GM19463 (cell line): Measurements from ENCODE around the gene LINGO3.

Experiments
- ATAC-seq: cut with Tn5 transposase; IDR thresholded peaks from one replicate; pipeline ENCODE4 v1.9.1; 2021; ENCODE audit warnings: mild to moderate bottlenecking, moderate library complexity; ENCODE audit not compliant: unreplicated experiment

Gene LINGO3

DNA sequence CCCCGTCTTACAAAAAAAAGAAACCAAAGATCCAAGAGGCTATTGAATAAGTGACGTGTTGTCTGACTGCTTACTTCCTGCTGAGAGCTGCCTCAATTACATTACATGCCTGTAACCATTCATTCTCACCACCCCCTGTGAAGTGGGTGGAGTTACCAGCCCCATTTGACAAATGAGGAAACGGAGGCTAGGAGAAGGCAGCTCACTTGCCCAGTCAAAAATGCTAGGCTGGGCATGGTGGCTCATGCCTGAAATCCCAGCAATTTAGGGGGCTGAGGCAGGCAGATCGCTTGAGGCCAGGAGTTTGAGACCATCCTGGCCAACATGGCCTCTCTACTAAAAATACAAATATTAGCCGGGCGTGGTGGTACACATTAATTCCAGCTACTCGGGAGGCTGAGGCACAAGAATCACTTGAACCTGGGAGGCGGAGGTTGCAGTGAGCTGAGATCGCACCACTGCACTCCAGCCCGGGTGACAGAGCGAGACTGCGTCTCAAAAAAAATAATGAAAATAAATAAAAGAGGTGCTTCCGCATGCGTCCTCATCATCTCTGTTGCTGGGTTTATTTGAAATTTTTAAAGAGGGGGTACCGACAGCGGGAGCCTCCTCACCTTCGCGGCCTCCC is 19.9 kb upstream of the LINGO3 start:
- ATAC-seq: no peak

- no peak for ATAC-seq
These were observed 18.9 kb upstream of the LINGO3 start for GRCh38 chr19:2326699-2327360.

GRCh38 chr19:2325281-2326046 is 17.5 kb upstream of the LINGO3 start:
- no peak for ATAC-seq

GRCh38 chr19:2324220-2324948 is 16.4 kb upstream of the LINGO3 start:
- ATAC-seq: no peak

GRCh38 chr19:2323707-2324106 is 15.8 kb upstream of the LINGO3 start:
- no peak for ATAC-seq

- ATAC-seq: no peak
These were observed 13.8 kb upstream of the LINGO3 start for GRCh38 chr19:2321565-2322283.

- no peak for ATAC-seq
These were observed 13.0 kb upstream of the LINGO3 start for GRCh38 chr19:2320939-2321338.

DNA sequence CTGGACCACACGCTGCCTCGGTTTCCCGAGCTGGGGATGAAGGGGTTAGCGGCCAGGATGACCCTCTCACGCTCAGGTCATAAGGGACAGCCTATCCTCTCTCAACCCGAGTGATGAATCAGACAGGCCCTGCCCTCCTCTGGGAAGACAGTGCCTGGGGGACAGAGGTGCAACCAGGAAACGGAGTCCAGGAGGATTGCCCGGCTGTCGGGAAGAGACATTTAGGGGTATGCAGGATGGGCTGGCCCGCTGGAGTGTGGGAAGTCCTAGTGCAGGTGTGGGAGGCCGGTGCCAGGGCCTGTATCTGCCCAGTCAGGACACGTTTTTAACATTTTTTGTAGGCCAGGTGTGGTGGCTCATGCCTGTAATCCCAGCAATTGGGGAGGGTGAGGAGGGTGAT is 12.1 kb upstream of the LINGO3 start:
- ATAC-seq: no peak

GRCh38 chr19:2319551-2319950 is 11.6 kb upstream of the LINGO3 start:
- no peak for ATAC-seq

DNA sequence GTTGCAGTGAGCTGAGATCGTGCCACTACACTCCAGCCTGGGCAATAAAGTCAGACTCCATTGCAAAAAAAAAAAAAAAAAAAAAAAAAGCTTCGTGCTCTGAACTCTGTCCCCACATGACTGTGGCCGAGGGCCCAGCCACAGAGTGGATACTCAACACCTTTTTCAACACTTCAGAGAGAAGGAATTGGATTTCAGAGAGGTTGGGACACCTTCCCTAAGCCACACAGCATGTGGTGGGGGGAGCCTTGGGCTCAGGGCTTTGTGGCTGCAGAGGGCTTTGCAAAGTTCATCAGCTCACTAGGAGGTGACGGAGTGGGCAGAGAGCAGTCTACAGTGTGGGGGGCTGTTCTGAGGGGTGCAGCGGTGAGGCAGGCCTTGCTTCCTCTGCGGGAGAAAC is 11.0 kb upstream of the LINGO3 start:
- no peak for ATAC-seq

- ATAC-seq: no peak
These were observed 9.8 kb upstream of the LINGO3 start for GRCh38 chr19:2317756-2318155.

DNA sequence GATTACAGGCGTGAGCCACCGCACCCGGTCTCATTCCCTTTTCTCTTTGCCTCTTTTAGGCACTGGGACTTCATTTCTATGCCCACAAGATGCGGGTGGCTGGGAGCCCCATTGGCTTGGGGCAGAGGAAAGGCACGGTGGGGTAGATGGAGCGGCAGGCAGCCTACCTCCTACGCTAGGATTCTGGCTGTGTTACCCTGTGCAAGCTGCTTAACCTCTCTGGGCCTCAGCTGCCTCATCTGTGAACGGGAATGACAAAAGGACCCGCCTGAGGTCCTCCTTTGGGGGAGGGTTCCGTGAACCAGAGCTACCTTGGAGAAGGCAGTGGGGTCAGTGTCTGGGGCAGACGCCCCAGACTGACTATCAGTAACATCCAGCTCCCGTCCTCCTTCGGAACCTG is 9.3 kb upstream of the LINGO3 start:
- no peak for ATAC-seq

- ATAC-seq: no peak
These were observed 7.9 kb upstream of the LINGO3 start for GRCh38 chr19:2315818-2316353.

- ATAC-seq: no peak
These were observed 7.3 kb upstream of the LINGO3 start for GRCh38 chr19:2315121-2315817.

DNA sequence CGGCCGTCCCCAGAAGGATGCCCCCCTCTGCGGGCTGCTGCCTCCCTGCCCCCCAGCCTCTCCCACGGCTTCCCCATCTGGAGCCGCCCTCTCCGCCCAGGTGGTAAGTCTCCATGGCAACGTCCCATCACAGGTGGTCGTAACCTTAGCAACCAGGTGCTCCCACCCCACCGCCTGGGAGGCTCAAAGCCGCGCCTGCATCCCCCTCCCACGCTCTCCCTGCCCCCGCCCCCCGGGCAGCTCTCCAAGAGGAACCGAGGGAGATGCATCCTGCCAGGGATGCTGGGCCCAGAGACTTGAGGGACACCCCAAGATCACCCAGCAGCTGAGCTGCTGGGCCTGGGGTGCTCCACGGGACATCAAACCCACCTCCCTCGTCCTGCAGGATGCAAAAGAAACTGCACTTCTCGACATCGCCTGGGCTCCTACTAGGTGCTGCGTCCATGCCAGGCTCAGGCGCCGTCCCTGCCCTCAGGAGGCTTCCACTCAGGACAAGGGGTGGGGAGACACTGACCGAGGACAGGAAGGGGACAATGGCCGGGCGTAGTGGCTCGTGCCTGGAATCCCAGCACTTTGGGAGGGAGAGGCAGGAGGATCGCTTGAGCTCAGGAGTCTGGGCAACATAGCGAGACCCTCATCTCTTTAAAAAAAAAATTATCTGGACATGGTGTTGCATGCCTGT is 5.0 kb upstream of the LINGO3 start:
- no peak for ATAC-seq

GRCh38 chr19:2311093-2311492 is 3.1 kb upstream of the LINGO3 start:
- ATAC-seq: no peak

DNA sequence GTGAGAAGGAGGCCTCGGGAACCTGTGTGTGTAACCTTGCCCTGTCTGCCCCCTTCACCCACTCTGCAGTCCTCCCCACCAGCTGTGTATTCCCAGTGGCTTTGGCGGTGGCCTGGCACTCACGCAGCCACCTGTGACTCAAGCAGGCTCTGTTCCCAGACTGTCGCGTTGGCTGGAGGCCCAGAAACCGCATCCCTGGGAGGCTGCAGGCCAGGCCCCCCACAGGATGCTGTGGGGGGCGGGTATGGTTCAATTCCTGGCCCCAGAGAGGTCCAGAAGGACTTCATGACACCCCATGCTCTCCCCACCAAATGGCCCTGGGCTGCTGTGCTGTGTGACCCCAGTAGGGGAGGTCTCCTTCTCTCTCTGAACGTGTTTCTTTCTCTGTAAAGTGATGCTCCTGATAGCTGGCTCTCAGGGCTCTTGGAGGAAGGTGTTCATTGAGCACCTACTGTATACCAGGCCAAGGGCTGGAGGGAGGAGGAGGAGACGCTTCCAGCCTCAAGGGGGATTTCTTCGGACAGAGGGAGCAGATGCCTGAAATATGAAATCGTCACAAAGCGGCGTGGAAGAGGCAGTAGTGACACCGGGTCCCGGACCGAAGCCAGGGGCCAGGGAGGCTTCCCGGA is 1.9 kb upstream of the LINGO3 start:
- no peak for ATAC-seq

- ATAC-seq: no peak
These were observed 389 bp downstream of the LINGO3 start for GRCh38 chr19:2307518-2308012.

GRCh38 chr19:2306971-2307370 is 983 bp downstream of the LINGO3 start:
- ATAC-seq: no peak
